ENCODE results near the gene ACAP1.

ACAP1 gene

GRCh38 chr17:7322520-7323194, 13.7 kb upstream of the ACAP1 start:
- no peak overlapping the region for H3K27ac ChIP-seq
- no peak for TF ChIP-seq ZFX (IDR thresholded peaks at IDR 0.05)

- H3K27ac ChIP-seq = no peak overlapping the region
- peak; percentile 89 for TF ChIP-seq CTCF (conservative IDR thresholded peaks at IDR 0.05)
- no peak for TF ChIP-seq ZFX (IDR thresholded peaks at IDR 0.05)
Observed at GRCh38 chr17:7323731-7324437, 12.4 kb upstream of the ACAP1 start.

- no peak overlapping the region for H3K27ac ChIP-seq
Observed at GRCh38 chr17:7324438-7324779, 11.9 kb upstream of the ACAP1 start.

GRCh38 chr17:7325031-7325528, 11.2 kb upstream of the ACAP1 start:
- H3K27ac ChIP-seq = no peak overlapping the region
- no peak for TF ChIP-seq ZFX (IDR thresholded peaks at IDR 0.05)

More at GRCh38 chr17:7324438-7324779, 11.9 kb upstream of the ACAP1 start:
- TF ChIP-seq ZFX (IDR thresholded peaks at IDR 0.05) = no peak
- TF ChIP-seq CTCF (conservative IDR thresholded peaks at IDR 0.05) = no peak; the same call in 1 of the 2 replicates

GRCh38 chr17:7326186-7326585, 10.1 kb upstream of the ACAP1 start:
- TF ChIP-seq ZFX (IDR thresholded peaks at IDR 0.05) (no peak), CTCF (conservative IDR thresholded peaks at IDR 0.05) (no peak)

GRCh38 chr17:7327056-7327455, 9.3 kb upstream of the ACAP1 start:
- no peak overlapping the region for H3K27ac ChIP-seq
- TF ChIP-seq CTCF (conservative IDR thresholded peaks at IDR 0.05) = no peak
- TF ChIP-seq ZFX (IDR thresholded peaks at IDR 0.05) = no peak

More at GRCh38 chr17:7326186-7326585, 10.1 kb upstream of the ACAP1 start:
- no peak overlapping the region for H3K27ac ChIP-seq

- TF ChIP-seq ZFX (IDR thresholded peaks at IDR 0.05) = no peak
- TF ChIP-seq CTCF (conservative IDR thresholded peaks at IDR 0.05) = no peak
- H3K27ac ChIP-seq = no peak overlapping the region
Observed at GRCh38 chr17:7327501-7327900, 8.8 kb upstream of the ACAP1 start.

- TF ChIP-seq ZFX (IDR thresholded peaks at IDR 0.05) (no peak), CTCF (conservative IDR thresholded peaks at IDR 0.05) (no peak)
- H3K27ac ChIP-seq = peak overlapping the region; percentile 81
Observed at GRCh38 chr17:7328009-7328408, 8.3 kb upstream of the ACAP1 start.
